ENCODE results near the gene DHCR7.
"Not testable (repeated sequence)": the region's sequence is repeated elsewhere in the genome, so short reads cannot be mapped to it uniquely, and the experiment has no call there.

The DHCR7 gene

DNA sequence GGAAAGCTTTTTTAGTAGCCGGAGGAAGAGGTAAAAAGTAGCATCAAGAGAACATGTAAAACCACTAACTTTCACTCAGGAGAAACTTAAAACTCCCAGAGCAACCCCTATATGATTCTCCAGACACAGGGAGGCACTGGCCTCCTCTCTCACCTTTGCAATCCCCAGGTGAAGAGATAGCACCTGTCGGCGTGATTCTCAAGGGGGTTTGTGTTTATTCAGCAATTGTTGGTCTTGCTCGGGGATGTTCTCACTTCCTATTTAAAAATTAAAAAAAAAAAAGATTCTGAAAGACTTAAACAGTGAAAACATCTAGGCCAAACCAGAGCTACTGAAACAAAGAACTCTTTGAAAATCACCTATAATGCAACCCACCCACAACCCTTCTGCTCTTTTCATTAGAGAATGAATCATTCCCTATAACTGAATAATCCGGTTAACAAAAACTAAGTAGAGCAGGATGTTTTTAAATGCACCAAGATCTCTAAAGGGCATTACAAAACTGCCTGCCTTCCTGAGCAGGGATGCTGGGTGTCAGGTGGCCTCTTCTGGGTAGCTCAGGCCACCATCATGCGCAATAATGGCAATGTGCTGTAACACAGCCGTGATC, 24.9 kb downstream of the DHCR7 start:
- H3K36me3 ChIP-seq = no peaks in the 10 kb centered on the region
- H3K9me3 ChIP-seq = no peaks in the 10 kb centered on the region
- no peak overlapping the region for H3K4me3 ChIP-seq (ENCODE audit: low read depth in 1 of 2, low read length in 1 of 2)
- peaks cover 6% of the 10 kb centered on the region for H3K27me3 ChIP-seq
- no peak overlapping the region for H3K27ac ChIP-seq
- H3K4me1 ChIP-seq (ENCODE audit: control insufficient read depth in 1 of 2, insufficient read depth in 1 of 2, low read depth in 1 of 2, low read length in 1 of 2) = peaks cover 19 to 21% of the 10 kb centered on the region in 2 experiments
- TF ChIP-seq CTCF (IDR thresholded peaks at IDR 0.05) = no peak

- H3K27me3 ChIP-seq; H3K9me3 ChIP-seq; H3K36me3 ChIP-seq; H3K27ac ChIP-seq; H3K4me3 ChIP-seq (ENCODE audit: low read depth in 1 of 2, low read length in 1 of 2): not testable (repeated sequence)
- peaks cover 19 to 21% of the 10 kb centered on the region in 2 experiments for H3K4me1 ChIP-seq (ENCODE audit: control insufficient read depth in 1 of 2, insufficient read depth in 1 of 2, low read depth in 1 of 2, low read length in 1 of 2)
These were observed 25.9 kb downstream of the DHCR7 start for GRCh38 chr11:71422318-71422717.

GRCh38 chr11:71421392-71421950, 26.7 kb downstream of the DHCR7 start:
- Histone ChIP-seq H3K27me3 (peaks cover 7% of the 10 kb centered on the region), H3K4me1 (ENCODE audit: control insufficient read depth in 1 of 2, insufficient read depth in 1 of 2, low read depth in 1 of 2, low read length in 1 of 2) (peaks cover 19 to 21% of the 10 kb centered on the region in 2 experiments), H3K36me3 (no peaks in the 10 kb centered on the region), H3K27ac (no peak overlapping the region), H3K4me3 (ENCODE audit: low read depth in 1 of 2, low read length in 1 of 2) (no peak overlapping the region), H3K9me3 (no peaks in the 10 kb centered on the region)
- no peak for TF ChIP-seq CTCF (IDR thresholded peaks at IDR 0.05)

DNA sequence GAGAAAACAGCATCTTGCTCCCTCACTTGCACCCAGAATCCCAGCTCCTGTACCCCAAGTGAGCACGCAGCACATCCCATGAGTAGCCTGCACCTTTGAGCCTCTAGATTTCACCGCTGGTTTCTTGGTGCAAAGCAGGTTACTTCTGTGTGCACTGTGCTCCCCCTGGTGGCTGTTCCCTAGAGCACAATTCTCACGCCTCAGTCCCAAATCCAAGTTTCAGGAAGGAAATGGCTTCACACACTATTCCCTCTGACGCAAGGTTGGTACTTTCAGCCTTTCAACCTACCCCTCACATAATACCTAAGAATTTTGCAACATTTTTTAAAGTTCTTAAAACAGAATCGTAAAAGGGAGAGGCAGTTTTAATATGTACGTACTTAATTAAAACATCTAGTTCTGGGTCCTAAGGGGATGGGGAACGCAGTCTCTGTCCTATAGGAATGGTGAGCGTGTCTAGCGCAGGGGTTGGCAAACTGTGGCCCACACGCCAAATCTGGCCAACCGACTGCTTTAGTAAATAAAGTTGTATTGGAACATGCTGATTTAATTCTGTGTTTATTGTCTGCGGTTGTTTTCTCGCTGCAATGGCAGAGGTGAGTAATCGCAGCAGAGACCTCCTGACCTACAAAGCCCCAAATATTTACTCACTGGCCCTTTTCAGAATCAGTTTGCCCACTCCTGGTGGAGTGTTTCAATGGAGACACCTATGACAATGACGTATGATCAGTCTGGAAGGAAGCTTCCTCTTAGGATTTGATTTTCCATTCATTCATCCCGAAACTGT, 27.5 kb downstream of the DHCR7 start:
- peaks cover 19 to 21% of the 10 kb centered on the region in 2 experiments for H3K4me1 ChIP-seq (ENCODE audit: control insufficient read depth in 1 of 2, insufficient read depth in 1 of 2, low read depth in 1 of 2, low read length in 1 of 2)
- no peak overlapping the region for H3K4me3 ChIP-seq (ENCODE audit: low read depth in 1 of 2, low read length in 1 of 2)
- no peaks in the 10 kb centered on the region for H3K36me3 ChIP-seq
- H3K27ac ChIP-seq = no peak overlapping the region
- peak; percentile 56 for TF ChIP-seq CTCF (IDR thresholded peaks at IDR 0.05)
- H3K9me3 ChIP-seq = no peaks in the 10 kb centered on the region
- peaks cover 14% of the 10 kb centered on the region for H3K27me3 ChIP-seq

DNA sequence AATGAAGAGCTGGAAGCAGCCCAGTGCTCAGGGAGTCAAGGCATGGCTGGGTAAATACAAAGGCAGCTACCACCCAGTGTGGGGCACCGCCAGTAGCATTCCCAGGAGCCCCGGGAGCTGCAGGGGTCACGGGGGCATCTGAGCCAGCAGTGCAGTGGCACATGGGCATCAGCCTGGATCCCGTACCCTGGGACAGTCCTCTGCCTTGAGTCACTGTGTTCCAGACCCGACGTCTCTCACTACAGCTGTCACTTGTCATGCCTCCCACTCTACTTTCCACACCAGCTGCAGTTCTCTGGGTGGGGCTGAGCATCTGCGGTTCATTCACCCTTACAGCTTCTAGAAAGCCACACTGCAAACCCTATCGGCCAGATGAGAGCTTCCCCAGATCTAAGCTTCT, 29.6 kb downstream of the DHCR7 start:
- Histone ChIP-seq H3K4me1 (ENCODE audit: control insufficient read depth in 1 of 2, insufficient read depth in 1 of 2, low read depth in 1 of 2, low read length in 1 of 2) (peaks cover 14 to 16% of the 10 kb centered on the region in 2 experiments), H3K9me3 (no peaks in the 10 kb centered on the region), H3K27ac (no peak overlapping the region), H3K36me3 (no peaks in the 10 kb centered on the region), H3K27me3 (peaks cover 20% of the 10 kb centered on the region), H3K4me3 (ENCODE audit: low read depth in 1 of 2, low read length in 1 of 2) (no peak overlapping the region)
- TF ChIP-seq CTCF (IDR thresholded peaks at IDR 0.05) = no peak

- no peaks in the 10 kb centered on the region for H3K4me1 ChIP-seq (ENCODE audit: control insufficient read depth in 1 of 2, insufficient read depth in 1 of 2, low read depth in 1 of 2, low read length in 1 of 2)
- no peak overlapping the region for H3K4me3 ChIP-seq (ENCODE audit: low read depth in 1 of 2, low read length in 1 of 2)
- no peak for TF ChIP-seq CTCF (IDR thresholded peaks at IDR 0.05)
- H3K36me3 ChIP-seq = no peaks in the 10 kb centered on the region
- peaks cover 24% of the 10 kb centered on the region for H3K27me3 ChIP-seq
- no peaks in the 10 kb centered on the region for H3K9me3 ChIP-seq
- no peak overlapping the region for H3K27ac ChIP-seq
These were observed 33.5 kb downstream of the DHCR7 start for GRCh38 chr11:71414645-71415044.

All from neutrophil (primary cell).